ENCODE measurements around the gene ARID5B.

DNA sequence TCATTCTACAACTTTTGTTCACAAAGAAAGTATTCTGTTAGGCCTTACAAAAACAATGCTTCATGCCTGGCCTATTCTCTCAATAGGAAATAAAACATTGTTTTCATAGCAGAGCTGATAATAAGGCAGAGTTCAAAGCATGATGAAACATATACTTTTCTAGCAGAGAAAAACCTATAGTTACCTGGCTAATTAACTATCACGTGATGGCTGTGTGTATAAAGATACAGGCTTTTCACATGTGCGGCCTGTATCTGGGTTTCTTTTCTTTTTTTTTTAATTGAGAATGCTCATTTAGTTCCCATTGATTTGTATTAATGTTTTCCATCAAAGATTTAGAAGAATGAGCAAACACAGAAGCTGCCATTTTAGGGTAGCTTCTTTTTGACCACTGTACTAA lies 51.7 kb downstream of the ARID5B start:
- TF ChIP-seq, protein P1, sequence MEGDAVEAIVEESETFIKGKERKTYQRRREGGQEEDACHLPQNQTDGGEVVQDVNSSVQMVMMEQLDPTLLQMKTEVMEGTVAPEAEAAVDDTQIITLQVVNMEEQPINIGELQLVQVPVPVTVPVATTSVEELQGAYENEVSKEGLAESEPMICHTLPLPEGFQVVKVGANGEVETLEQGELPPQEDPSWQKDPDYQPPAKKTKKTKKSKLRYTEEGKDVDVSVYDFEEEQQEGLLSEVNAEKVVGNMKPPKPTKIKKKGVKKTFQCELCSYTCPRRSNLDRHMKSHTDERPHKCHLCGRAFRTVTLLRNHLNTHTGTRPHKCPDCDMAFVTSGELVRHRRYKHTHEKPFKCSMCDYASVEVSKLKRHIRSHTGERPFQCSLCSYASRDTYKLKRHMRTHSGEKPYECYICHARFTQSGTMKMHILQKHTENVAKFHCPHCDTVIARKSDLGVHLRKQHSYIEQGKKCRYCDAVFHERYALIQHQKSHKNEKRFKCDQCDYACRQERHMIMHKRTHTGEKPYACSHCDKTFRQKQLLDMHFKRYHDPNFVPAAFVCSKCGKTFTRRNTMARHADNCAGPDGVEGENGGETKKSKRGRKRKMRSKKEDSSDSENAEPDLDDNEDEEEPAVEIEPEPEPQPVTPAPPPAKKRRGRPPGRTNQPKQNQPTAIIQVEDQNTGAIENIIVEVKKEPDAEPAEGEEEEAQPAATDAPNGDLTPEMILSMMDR (IDR thresholded peaks at IDR 0.05; ENCODE audit: extremely low read depth in 1 of 2, insufficient read depth in 1 of 2, low read depth in 1 of 2, low read length in 2 of 2) = no peak
- TF ChIP-seq POLR2AphosphoS5 (IDR thresholded peaks at IDR 0.05; ENCODE audit: insufficient read depth, low read depth, low read length) (no peak), POLR2A (IDR thresholded peaks at IDR 0.05; ENCODE audit: low read depth, low read length) (no peak), FOS (IDR thresholded peaks at IDR 0.05; ENCODE audit: borderline replicate concordance, insufficient read depth, low read length) (no peak), GATA2 (IDR thresholded peaks at IDR 0.05; ENCODE audit: insufficient read depth, insufficient read length, low read depth, low read length) (no peak)

All from endothelial cell of umbilical vein (primary cell).